Hindlimb muscle (tissue), 1 donor: Measurements from ENCODE around the gene DNAH5. TPM values are rescaled to one million over a fixed set of nuclear protein-coding genes. Genes with fewer than 3 reads are reported as not detected.
"Not testable (repeated sequence)": the region's sequence is repeated elsewhere in the genome, so short reads cannot be mapped to it uniquely, and the experiment has no call there.

Experiments used
- DNase-seq: peaks from one replicate; pipeline ENCODE4 v3.0.0-alpha.2; 2013
- polyA plus RNA-seq: library from polyadenylated mRNA; unstranded; fragments of 120-200 nt; gene quantifications from one replicate; pipeline ENCODE4 v1.2.1, GENCODE V29; 2013; ENCODE audit not compliant: insufficient read length

Gene DNAH5
- 0.83 TPM for polyA plus RNA-seq

DNA sequence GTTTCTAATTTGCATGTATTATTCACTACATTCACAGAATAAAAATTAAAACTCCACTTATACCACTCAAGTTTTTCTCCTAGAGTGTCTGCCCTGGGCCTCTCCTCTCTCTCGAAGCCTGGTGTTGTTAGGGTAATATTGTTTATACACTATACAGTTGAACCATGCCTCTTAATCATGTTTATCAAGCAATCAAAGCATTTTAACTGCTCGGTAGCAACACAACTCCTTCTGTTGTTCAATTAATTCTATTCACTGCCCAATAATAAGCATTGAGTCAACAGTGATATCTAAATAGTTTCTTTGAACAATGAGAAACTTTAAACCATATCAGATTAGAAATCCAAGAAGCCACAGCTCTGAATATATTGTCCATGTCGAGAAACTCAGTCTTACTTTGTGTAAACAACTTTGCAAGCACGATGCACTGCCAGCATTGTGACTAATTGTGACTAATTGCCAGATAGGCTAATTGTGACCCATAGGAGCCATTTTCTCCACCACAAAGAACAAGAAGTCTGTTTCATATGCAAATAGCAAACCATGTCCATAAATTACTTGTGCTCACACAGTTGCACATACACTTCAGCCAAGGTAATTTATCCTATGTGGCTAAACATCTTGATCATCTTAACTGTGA, at the start of gene DNAH5:
Gene DNAH5, minus strand, starts transcription at position 129 of the 640 bp plus-strand sequence. CDS start 250 bp downstream, outside the sequence.
- DNase-seq, result no peak

- no peak for DNase-seq
These were observed 49.4 kb upstream of the DNAH5 start for GRCh38 chr5:13993926-13994325.

DNA sequence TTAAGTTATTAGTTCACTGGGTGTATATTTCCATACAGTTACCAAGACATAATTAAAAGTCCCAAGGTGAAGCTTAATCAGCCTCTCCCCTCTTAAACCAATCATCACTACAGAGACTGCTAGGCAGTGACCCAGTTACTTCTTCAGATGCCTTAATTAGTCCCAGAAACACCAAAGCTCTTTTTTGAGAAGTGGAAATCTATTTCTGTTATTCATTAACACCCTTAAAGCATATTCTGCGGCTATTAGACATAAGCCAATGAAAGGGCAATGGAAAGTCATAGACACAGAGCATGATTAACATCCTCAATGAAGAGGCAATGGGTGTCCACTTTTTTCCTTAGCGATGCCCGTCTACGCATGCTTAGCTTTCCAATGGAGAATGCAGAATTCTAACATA, 48.3 kb upstream of the DNAH5 start:
- no peak for DNase-seq

DNA sequence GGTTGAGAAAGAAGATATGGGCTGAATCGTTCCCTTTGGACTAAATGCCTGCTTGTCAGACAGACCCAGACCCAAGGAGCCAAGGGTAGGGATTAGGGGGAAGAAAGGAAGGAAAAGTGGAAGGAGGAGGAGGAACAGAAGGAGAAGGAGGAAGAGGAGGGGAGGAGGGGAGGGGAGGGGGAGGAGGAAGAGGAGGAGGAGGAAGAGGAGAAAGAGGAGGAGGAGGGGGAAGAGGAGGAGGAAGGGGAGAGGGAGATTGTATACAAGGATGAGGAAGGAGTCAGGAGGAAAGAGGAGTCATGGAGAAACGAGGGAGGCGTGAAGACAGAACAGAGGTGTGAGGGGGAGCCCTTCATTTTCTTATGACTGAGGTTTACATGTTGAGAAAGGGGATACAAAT, 46.9 kb upstream of the DNAH5 start:
- DNase-seq, result no peak

GRCh38 chr5:13990896-13991295, 46.4 kb upstream of the DNAH5 start:
- no peak for DNase-seq

DNA sequence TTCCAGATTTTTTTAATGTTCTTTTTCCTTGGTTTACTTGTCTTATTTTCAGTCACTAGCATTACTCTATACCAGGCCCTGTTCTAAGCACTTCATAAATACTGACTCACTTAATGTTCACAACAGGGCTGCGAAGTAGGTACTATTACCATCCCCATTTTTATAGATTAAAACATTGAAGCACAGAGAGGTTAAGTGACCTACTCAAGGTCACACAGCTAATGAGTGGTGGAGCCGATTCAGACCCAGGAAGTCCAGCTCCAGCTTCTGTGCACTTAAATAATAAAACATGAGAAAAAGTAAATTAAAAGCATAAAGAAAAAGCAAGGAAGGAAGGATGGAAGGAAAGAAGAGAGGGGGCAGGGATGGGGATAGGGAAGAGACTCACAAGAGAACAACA, 45.3 kb upstream of the DNAH5 start:
- no peak for DNase-seq

DNA sequence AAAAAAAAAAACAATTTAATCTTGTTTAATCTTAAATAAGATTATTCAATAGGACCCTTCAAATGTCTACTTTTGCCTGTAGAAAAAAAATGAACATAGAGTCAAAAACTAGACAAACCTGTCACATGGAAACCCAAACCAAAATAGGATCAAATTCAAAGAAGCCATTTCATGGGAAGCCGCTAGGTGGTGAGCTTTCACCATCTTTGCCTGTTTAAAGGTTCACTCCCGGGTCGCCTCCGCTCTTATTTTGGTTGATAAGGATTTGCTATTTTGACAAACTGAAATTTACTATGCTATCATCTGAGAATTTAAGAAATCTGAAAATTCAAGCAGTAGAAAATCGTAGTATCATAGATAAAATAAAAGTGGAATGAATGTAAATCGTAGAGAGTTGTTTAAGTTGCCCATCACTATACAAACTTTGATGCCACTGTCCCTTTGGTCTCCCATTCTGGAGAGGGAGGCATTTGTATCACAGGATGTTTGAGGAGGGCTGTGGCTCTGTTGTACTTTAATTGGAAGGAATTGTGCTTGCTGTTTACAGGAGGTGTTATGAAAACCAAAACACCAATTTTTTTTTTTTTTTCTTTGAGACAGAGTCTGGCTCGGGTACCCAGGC, 43.5 kb upstream of the DNAH5 start:
- no peak for DNase-seq

- no peak for DNase-seq
These were observed 41.4 kb upstream of the DNAH5 start for GRCh38 chr5:13985731-13986418.

- DNase-seq, result not testable (repeated sequence)
These were observed 40.4 kb upstream of the DNAH5 start for GRCh38 chr5:13984888-13985287.

- peak; percentile 43 for DNase-seq
These were observed 32.7 kb upstream of the DNAH5 start for GRCh38 chr5:13976867-13977830.

DNA sequence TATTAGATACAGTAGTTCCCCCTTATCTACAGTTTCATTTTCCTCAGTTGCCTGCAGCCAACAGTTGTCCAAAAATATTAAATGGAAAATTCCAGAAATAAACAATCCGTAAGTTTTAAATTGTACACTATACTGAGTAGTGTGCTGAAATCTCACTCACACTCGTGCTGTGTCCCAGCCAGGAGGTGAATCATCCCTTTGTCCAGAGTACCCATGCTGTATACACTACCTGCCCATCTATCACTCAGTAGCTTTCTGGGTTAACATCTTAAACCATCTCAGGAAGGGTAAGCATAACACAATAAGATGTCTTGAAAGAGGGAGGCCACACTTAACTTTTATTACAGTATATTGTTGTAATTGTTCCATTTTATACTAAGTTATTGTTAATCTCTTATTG, 31.7 kb upstream of the DNAH5 start:
- DNase-seq, result no peak

DNA sequence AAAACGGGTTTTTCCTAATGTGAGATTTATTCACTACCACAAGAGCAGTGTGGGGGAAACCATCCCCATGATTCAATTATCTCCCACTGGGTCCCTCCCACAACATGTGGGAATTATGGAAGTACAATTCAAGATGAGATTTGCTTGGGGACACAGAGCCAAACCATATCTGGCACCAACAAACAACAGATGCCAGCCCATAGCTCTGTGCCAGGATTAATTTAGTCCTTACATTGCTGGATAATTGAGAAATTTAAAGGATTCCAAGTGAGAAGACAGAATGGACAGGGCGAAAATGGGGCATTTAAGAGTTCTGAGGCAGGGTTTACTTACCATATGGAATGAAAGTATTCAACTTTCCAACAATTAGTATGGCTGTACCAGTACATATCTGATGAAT, 30.8 kb upstream of the DNAH5 start:
- no peak for DNase-seq

- DNase-seq, result no peak
These were observed 29.2 kb upstream of the DNAH5 start for GRCh38 chr5:13973724-13974123.

DNA sequence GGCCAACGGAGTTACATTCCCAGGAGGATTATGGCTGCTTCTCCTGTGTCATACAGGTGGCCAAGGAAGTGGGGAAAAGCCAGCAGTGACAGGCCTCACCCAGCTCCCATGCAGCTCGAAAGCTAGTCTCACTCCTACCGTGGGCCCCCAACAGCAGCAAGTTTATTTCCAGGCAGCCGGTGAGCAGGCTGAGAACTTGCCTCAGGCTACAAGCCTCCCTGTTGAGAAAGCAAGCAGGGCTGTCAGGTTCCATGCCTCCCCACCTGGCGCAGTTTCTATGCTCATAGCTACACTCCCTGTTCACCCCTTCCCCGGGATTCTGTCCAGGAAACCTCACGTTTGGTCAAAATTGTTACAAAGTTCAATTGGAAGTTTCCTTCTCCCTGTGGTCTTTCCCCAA, 27.5 kb upstream of the DNAH5 start:
- no peak for DNase-seq

- no peak for DNase-seq
These were observed 12.7 kb upstream of the DNAH5 start for GRCh38 chr5:13957032-13957645.

DNA sequence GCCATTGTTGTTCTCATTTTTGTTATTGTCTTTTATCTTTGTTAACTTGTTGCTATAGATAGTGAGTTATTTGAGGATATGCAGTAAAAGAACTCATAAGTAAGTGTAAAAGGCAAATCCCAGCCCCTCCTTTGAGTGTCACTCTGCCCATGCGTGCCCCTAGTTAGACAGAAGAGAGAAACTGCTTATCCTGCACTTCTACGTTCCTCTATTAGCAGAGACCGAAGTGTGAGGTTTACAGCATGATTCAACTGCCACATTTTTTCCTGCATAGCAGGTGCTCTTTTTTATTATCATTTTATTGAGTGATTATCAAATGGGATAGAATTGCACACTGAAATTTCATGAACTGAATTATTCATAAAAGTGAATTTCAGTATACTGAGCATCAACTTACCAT, 12.0 kb upstream of the DNAH5 start:
- DNase-seq, result no peak

- no peak for DNase-seq
These were observed 11.4 kb upstream of the DNAH5 start for GRCh38 chr5:13955896-13956295.

DNA sequence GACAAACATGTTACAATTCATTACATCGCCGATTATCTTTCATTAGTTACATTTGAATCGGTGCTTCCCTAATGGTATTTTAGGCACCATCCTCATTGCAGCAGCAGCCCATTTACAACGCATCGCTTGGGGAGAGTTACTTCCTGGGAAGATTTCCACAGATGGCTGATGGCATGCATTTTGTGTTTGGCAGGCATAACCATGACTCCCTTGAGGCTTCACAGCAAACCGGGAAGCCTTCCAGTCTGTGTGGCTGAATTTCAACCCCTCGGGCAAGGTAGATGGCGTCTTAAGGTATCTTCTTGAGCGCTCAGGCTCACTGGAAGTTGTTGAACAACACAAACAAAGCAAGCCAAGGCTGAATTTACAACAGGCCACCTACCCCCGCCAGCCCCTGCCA, 1.6 kb upstream of the DNAH5 start:
- no peak for DNase-seq

DNA sequence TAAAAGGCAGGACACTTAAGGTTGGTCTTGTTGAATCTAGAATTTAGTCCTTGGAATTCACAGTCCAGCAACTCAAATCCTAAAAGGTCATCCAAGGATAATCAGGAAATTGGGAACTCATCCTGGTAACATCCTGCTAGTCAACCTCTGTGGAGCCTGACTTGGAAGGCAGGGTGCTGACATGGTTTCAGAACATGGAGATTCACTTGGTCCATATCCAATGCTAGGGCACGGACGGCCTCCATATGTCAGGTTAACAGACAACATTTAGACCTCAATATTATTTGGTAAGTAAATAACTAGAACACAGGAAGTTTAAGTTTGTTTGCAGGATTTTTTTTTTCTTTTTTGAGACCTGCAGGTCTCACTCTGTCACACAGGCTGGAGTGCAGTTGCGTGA, 783 bp upstream of the DNAH5 start:
- no peak for DNase-seq

DNA sequence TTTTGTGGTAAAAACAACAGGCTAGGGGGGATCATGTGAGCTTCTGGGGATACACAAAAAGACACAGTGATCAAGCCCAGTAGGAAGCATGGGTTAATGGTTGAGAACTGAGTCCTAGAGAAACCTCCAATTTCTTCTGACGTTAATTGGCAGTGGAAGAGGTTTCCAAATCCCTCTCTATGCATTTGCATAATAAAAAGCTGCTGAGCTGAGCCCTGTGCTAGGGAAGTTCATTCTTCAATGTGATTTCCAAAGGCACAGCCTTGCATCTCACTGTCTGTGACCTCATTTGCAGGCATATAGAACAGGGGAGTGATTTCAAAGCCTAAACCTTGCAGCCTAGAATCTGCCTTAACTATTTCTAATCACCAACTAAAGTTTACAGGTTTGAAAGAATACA, 812 bp downstream of the DNAH5 start:
- DNase-seq, result no peak

- DNase-seq, result no peak
These were observed 3.0 kb downstream of the DNAH5 start for GRCh38 chr5:13941468-13941867.

DNA sequence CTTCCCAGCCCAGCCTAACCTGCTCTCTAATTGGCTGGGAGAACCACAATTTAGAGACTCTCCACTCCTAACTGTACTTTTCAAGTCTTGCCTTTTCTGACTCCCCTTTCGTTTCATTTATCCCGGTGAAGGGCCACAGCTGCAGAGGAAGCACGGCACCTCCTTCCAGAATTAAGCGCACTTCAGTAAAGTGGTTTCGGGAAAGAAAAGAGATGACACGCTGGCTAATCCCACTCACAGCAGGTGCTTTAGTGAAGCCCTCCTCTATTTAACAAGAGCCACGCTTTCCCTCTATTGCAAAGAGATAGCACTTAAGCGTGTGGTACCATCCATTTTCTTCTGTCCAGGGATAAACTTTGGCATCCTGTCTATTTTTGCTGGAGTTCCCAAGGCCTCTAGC, 4.8 kb downstream of the DNAH5 start:
- DNase-seq, result no peak
